Right atrium auricular region (tissue), 2 donors: Measurements from ENCODE around the gene TMEM243. TPM values are rescaled to one million over a fixed set of nuclear protein-coding genes. Genes with fewer than 3 reads are reported as not detected.

Experiments used
- DNase-seq: peaks from one replicate; pipeline ENCODE4 v3.0.0-alpha.2; 2019; ENCODE audit warnings: low spot score
- H3K27ac ChIP-seq, 2 donors: fragments of 200-600 bp; sonication (generic); 1 replicate in 1 of 2; 2 replicates in 1 of 2; pipeline ENCODE4 v1.5.1; 2016 to 2019
- H3K27me3 ChIP-seq, 2 donors: fragments of 200-600 bp; sonication (generic); one replicate each; pipeline versions ENCODE4 v1.5.1 to v1.6.0; 2017 to 2019
- H3K36me3 ChIP-seq: fragments of 200-600 bp; sonication (generic); one replicate; pipeline ENCODE4 v1.5.1; 2016
- H3K4me1 ChIP-seq, 2 donors: fragments of 200-600 bp; sonication (generic); one replicate each; pipeline versions ENCODE4 v1.5.1 to v1.6.0; 2017 to 2019
- H3K4me3 ChIP-seq, 2 donors: fragments of 200-600 bp; sonication (generic); 1 replicate in 1 of 2; 2 replicates in 1 of 2; pipeline ENCODE4 v1.5.1; 2017 to 2019; ENCODE audit warnings: mild to moderate bottlenecking in 1 of 2, moderate library complexity in 1 of 2
- H3K9me3 ChIP-seq, 2 donors: fragments of 200-600 bp; sonication (generic); one replicate each; pipeline ENCODE4 v1.5.1; 2019
- CTCF ChIP-seq, 2 donors: fragments of 200-600 bp; sonication (generic); IDR thresholded peaks; one replicate each; pipeline ENCODE4 v1.5.1; 2019; ENCODE audit warnings: antibody characterized with exemption in 2 of 2
- total RNA-seq, 2 donors: library from RNA; depleted of rRNA; stranded (reverse); fragments of >200 nt; gene quantifications; one replicate each; pipeline ENCODE4 v1.1.0, GENCODE V29; 2016

Gene TMEM243
- total RNA-seq, 2 donors from 2014 or later = 5.6 to 17.9 TPM

- Histone ChIP-seq H3K27ac (peak overlapping the region; percentile 98), H3K4me1 (peaks cover 0 to 48% of the 10 kb centered on the region in 2 donors), H3K36me3 (no peaks in the 10 kb centered on the region), H3K9me3 (no peaks in the 10 kb centered on the region), H3K4me3 (peak overlapping the region; percentile 77 to 85), H3K27me3 (no peaks in the 10 kb centered on the region)
- no peak for TF ChIP-seq CTCF (IDR thresholded peaks at IDR 0.05)
- DNase-seq = no peak
Measured at GRCh38 chr7:87152897-87153641, 66.5 kb downstream of the TMEM243 start.

GRCh38 chr7:87152112-87152896 lies 67.2 kb downstream of the TMEM243 start, which contains the start of gene DMTF1:
Gene DMTF1 (plus strand): TSS chr7:87152453. CDS start chr7:87164942, 12,489 bp downstream.
- peak within 1 kb of the TSS; percentile 77 to 85 for H3K4me3 ChIP-seq
- no peaks in the 10 kb centered on the region for H3K27me3 ChIP-seq
- H3K36me3 ChIP-seq = no peaks in the 10 kb centered on the region
- TF ChIP-seq CTCF (IDR thresholded peaks at IDR 0.05) = peak in 1 of 2 donors; percentile 25
- H3K4me1 ChIP-seq = peaks cover 0 to 46% of the 10 kb centered on the region in 2 donors
- peak within 1 kb of the TSS; percentile 98 for H3K27ac ChIP-seq
- no peaks in the 10 kb centered on the region for H3K9me3 ChIP-seq
- peak; percentile 97 for DNase-seq

- Histone ChIP-seq H3K4me3 (peak overlapping the region; percentile 77 to 85), H3K36me3 (no peaks in the 10 kb centered on the region), H3K4me1 (peaks cover 0 to 40% of the 10 kb centered on the region in 2 donors), H3K9me3 (no peaks in the 10 kb centered on the region), H3K27ac (peak overlapping the region; percentile 98), H3K27me3 (no peaks in the 10 kb centered on the region)
- DNase-seq = no peak
- no peak for TF ChIP-seq CTCF (IDR thresholded peaks at IDR 0.05)
Measured at GRCh38 chr7:87151729-87152111, 67.8 kb downstream of the TMEM243 start.

- H3K4me3 ChIP-seq = peak overlapping the region; percentile 77 to 85
- peak overlapping the region; percentile 98 for H3K27ac ChIP-seq
- DNase-seq = no peak
- no peaks in the 10 kb centered on the region for H3K9me3 ChIP-seq
- no peaks in the 10 kb centered on the region for H3K27me3 ChIP-seq
- no peaks in the 10 kb centered on the region for H3K36me3 ChIP-seq
- no peak for TF ChIP-seq CTCF (IDR thresholded peaks at IDR 0.05)
- peaks cover 0 to 34% of the 10 kb centered on the region in 2 donors for H3K4me1 ChIP-seq
Measured at GRCh38 chr7:87151002-87151728, 68.4 kb downstream of the TMEM243 start.

GRCh38 chr7:87148332-87148955 lies 71.1 kb downstream of the TMEM243 start:
- Histone ChIP-seq H3K4me3 (no peak overlapping the region), H3K4me1 (peaks cover 0 to 7% of the 10 kb centered on the region in 2 donors), H3K27me3 (no peaks in the 10 kb centered on the region), H3K9me3 (no peaks in the 10 kb centered on the region), H3K36me3 (no peaks in the 10 kb centered on the region), H3K27ac (no peak overlapping the region)
- peak; percentile 32 to 73 for TF ChIP-seq CTCF (IDR thresholded peaks at IDR 0.05)
- no peak for DNase-seq
